GM18499 (cell line): ENCODE results near the gene SIGLEC1.

ENCODE experiments used
- ATAC-seq: cut with Tn5 transposase; IDR thresholded peaks from one replicate; pipeline ENCODE4 v1.9.1; 2021; ENCODE audit warnings: moderate number of reproducible peaks; ENCODE audit not compliant: insufficient read depth, unreplicated experiment

SIGLEC1 gene

GRCh38 chr20:3681352-3681930 is 31.0 kb downstream of the SIGLEC1 start:
- no peak for ATAC-seq

- no peak for ATAC-seq
Measured at GRCh38 chr20:3680701-3681351, 31.6 kb downstream of the SIGLEC1 start.

GRCh38 chr20:3679749-3680700 is 32.4 kb downstream of the SIGLEC1 start:
- ATAC-seq: no peak

GRCh38 chr20:3678856-3679720 is 33.3 kb downstream of the SIGLEC1 start:
- ATAC-seq: no peak

GRCh38 chr20:3678198-3678597 is 34.2 kb downstream of the SIGLEC1 start:
- no peak for ATAC-seq

- ATAC-seq: no peak
Measured at GRCh38 chr20:3677733-3678132, 34.7 kb downstream of the SIGLEC1 start.

GRCh38 chr20:3674995-3675900 is 37.2 kb downstream of the SIGLEC1 start:
- no peak for ATAC-seq

GRCh38 chr20:3674447-3674846 is 38.0 kb downstream of the SIGLEC1 start:
- no peak for ATAC-seq

- no peak for ATAC-seq
Measured at GRCh38 chr20:3673221-3674070, 39.0 kb downstream of the SIGLEC1 start.

GRCh38 chr20:3672547-3673171 is 39.7 kb downstream of the SIGLEC1 start:
- ATAC-seq: no peak

- ATAC-seq: no peak
Measured at GRCh38 chr20:3671986-3672546, 40.3 kb downstream of the SIGLEC1 start.

- no peak for ATAC-seq
Measured at GRCh38 chr20:3670945-3671344, 41.5 kb downstream of the SIGLEC1 start.

GRCh38 chr20:3670511-3670910 is 41.9 kb downstream of the SIGLEC1 start:
- ATAC-seq: no peak

GRCh38 chr20:3669710-3670367 is 42.6 kb downstream of the SIGLEC1 start:
- no peak for ATAC-seq

GRCh38 chr20:3667434-3668037 is 44.9 kb downstream of the SIGLEC1 start:
- no peak for ATAC-seq

GRCh38 chr20:3663858-3664257 is 48.5 kb downstream of the SIGLEC1 start:
- ATAC-seq: no peak
